H1 (cell line): Measurements from ENCODE around the gene MBD4. TPM values are rescaled to one million over a fixed set of nuclear protein-coding genes. Genes with fewer than 3 reads are reported as not detected.

Source experiments
- ASH2L ChIP-seq: fragments of 200-600, 300-600 bp; sonication (generic); IDR thresholded peaks from one replicate; pipeline ENCODE4 v1.7.1; 2017; ENCODE audit warnings: low read length
- CHD7 ChIP-seq: fragments of 300-600 bp; sonication (generic); IDR thresholded peaks from 2 replicates; pipeline ENCODE4 v1.7.1; 2012; ENCODE audit warnings: low read length, moderate library complexity, mild to moderate bottlenecking, inconsistent platforms; ENCODE audit not compliant: insufficient replicate concordance
- CTCF ChIP-seq, 3 experiments: IDR thresholded peaks; 1 replicate in 2 of 3; 2 replicates in 1 of 3; pipeline versions ENCODE4 v1.5.1 to v1.6.1; 2011; ENCODE audit warnings: low read length in 3 of 3, mild to moderate bottlenecking in 3 of 3, inconsistent platforms in 2 of 3, low read depth in 1 of 3, moderate library complexity in 1 of 3; ENCODE audit not compliant: insufficient read depth in 1 of 3; ENCODE audit errors: control extremely low read depth in 1 of 3
- HDAC6 ChIP-seq: IDR thresholded peaks from one replicate; pipeline ENCODE4 v1.7.1; 2012; ENCODE audit warnings: low read depth, mild to moderate bottlenecking, inconsistent platforms, low read length, moderate library complexity
- JUN ChIP-seq: IDR thresholded peaks from 2 replicates; pipeline ENCODE4 v1.6.1; 2011; ENCODE audit warnings: low read depth, mild to moderate bottlenecking, improper control_type of control experiment, low read length
- PHF8 ChIP-seq: fragments of 200-600 bp; sonication (generic); conservative IDR thresholded peaks from 2 replicates; pipeline ENCODE4 v1.7.1; 2012; ENCODE audit warnings: low read depth, mild to moderate bottlenecking, inconsistent platforms, low read length, moderate library complexity
- RAD21 ChIP-seq, 2 experiments: IDR thresholded peaks in 1 of 2; conservative IDR thresholded peaks in 1 of 2; 2 replicates each; pipeline ENCODE4 v1.6.1; 2011; ENCODE audit warnings: low read depth in 2 of 2, low read length in 2 of 2, improper control_type of control experiment in 1 of 2, inconsistent platforms in 1 of 2, mild to moderate bottlenecking in 1 of 2, moderate library complexity in 1 of 2
- SIN3A ChIP-seq, 2 experiments: IDR thresholded peaks in 1 of 2; conservative IDR thresholded peaks in 1 of 2; 2 replicates each; pipeline ENCODE4 v1.6.1; 2011 to 2012; ENCODE audit warnings: low read length in 2 of 2, improper control_type of control experiment in 1 of 2, low read depth in 1 of 2, mild to moderate bottlenecking in 1 of 2
- SIRT6 ChIP-seq: IDR thresholded peaks from one replicate; pipeline ENCODE4 v1.7.1; 2012; ENCODE audit warnings: low read length, inconsistent platforms
- polyA plus RNA-seq, 7 experiments: library from polyadenylated mRNA; depleted of rRNA in 3 of 7; stranded (reverse) in 5 of 7; unstranded in 2 of 7; fragments of >200 nt in 5 of 7; fragments of 200-250 nt in 2 of 7; gene quantifications; 1 replicate in 5 of 7; 2 replicates in 1 of 7; 4 replicates in 1 of 7; pipeline versions ENCODE4 v1.2.1 to v1.2.3, GENCODE V29; 2011 to 2013; ENCODE audit warnings: missing spikeins in 2 of 7, mixed read lengths in 2 of 7
- total RNA-seq: library from RNA; stranded (reverse); fragmentation: NEBNext Ultra II Directional; extraction: Animal tissue kit (Norgen Biotek cat#: 25700); gene quantifications from 2 replicates; pipeline ENCODE4 v1.2.1, GENCODE V29; 2021

The MBD4 gene
- total and polyA plus RNA-seq, 2 of the 8 experiments (the other 6 are each of a cell fraction or from before 2014, with no cell fraction given): 11.2 to 35.8 TPM

- TF ChIP-seq CHD7 (no peak), SIRT6 (no peak), RAD21 (IDR thresholded peaks at IDR 0.05 in 1 of 2, conservative IDR thresholded peaks at IDR 0.05 in 1 of 2; ENCODE audit: low read depth in 2 of 2, low read length in 2 of 2) (no peak), HDAC6 (no peak), PHF8 (no peak), SIN3A (conservative IDR thresholded peaks at IDR 0.05 in 1 of 2, IDR thresholded peaks at IDR 0.05 in 1 of 2; ENCODE audit: low read depth in 1 of 2, low read length in 2 of 2) (no peak), ASH2L (no peak), CTCF (IDR thresholded peaks at IDR 0.05; ENCODE audit: control extremely low read depth in 1 of 3, insufficient read depth in 1 of 3, low read depth in 1 of 3, low read length in 3 of 3) (no peak), JUN (no peak)
Observed at GRCh38 chr3:129422897-129423296, 16.9 kb downstream of the MBD4 start (continued).
